HepG2 (cell line): ENCODE measurements around the gene IMP3. TPM values are rescaled to one million over a fixed set of nuclear protein-coding genes. Genes with fewer than 3 reads are reported as not detected.

Experiments
- ATAC-seq: fragments of 200-7000 bp; cut with Tn5 transposase; 3 replicates; pipeline ENCODE4 v1.9.1; 2020; ENCODE audit warnings: mild to moderate bottlenecking, moderate library complexity
- BruUV-seq: library from RNA; stranded (reverse); fragments of 400-500 nt; replicated peaks from 2 replicates; lab custom pipeline; 2021; lab: Mats Ljungman, UMichigan
- CTCF ChIA-PET: fragments of 300-600 bp; formaldehyde crosslinking; extraction: SDS; loops from one replicate; lab custom pipeline; 2021; ENCODE audit warnings: low total read pairs, inconsistent platforms, low intra/inter-chr PET ratio; lab: Yijun Ruan, JAX
- POLR2A ChIA-PET: fragments of 350-600 bp; sonication (Branson Sonifier 250); formaldehyde crosslinking; loops from one replicate; lab custom pipeline; 2020; ENCODE audit warnings: antibody characterized with exemption, inconsistent platforms; lab: Yijun Ruan, JAX
- DNase-seq: peaks from one replicate; pipeline ENCODE4 v3.0.0-alpha.2; 2015; ENCODE audit warnings: low spot score
- FAIRE-seq: peaks from 3 replicates; lab custom pipeline; 2011; peaks lifted over from hg19 to GRCh38; lab: Jason Lieb, UNC
- H2AFZ ChIP-seq: one replicate; pipeline ENCODE4 v1.6.1; 2011; ENCODE audit warnings: low read length, inconsistent platforms
- H3K27ac ChIP-seq: fragments of 300-600 bp; 3 replicates; pipeline ENCODE4 v1.8.0; 2011; ENCODE audit warnings: mixed run types, mild to moderate bottlenecking, mixed read lengths, low read length, inconsistent platforms; ENCODE audit not compliant: insufficient read depth; ENCODE audit errors: extremely low read length
- H3K27me3 ChIP-seq, 2 experiments: fragments of 200-600 bp in 1 of 2; 2 replicates in 1 of 2; 3 replicates in 1 of 2; pipeline versions ENCODE4 v1.6.0 to v1.8.0; 2011; ENCODE audit warnings: low read length in 2 of 2, mild to moderate bottlenecking in 2 of 2, moderate library complexity in 2 of 2, inconsistent platforms in 1 of 2; ENCODE audit not compliant: insufficient read depth in 2 of 2, control insufficient read depth in 1 of 2
- H3K36me3 ChIP-seq, 2 experiments: fragments of 200-600 bp in 1 of 2; replicated peaks in 1 of 2; 2 replicates in 1 of 2; 3 replicates in 1 of 2; pipeline versions ENCODE4 v1.5.1 to v1.8.0; 2011; ENCODE audit warnings: low read length in 2 of 2, inconsistent platforms in 1 of 2; ENCODE audit not compliant: insufficient read depth in 2 of 2, control insufficient read depth in 1 of 2
- H3K4me1 ChIP-seq: 2 replicates; pipeline ENCODE4 v1.5.1; 2012; ENCODE audit warnings: low read length, inconsistent platforms; ENCODE audit not compliant: insufficient read depth
- H3K4me2 ChIP-seq: 2 replicates; pipeline ENCODE4 v1.6.0; 2011; ENCODE audit warnings: low read depth, low read length, inconsistent platforms
- H3K4me3 ChIP-seq, 3 experiments: fragments of 200-600 bp in 1 of 3; sonication (generic), shearing (Covaris generic) in 1 of 3; replicated peaks in 1 of 3; 2 replicates each; pipeline ENCODE4 v1.5.1; 2011 to 2016; ENCODE audit warnings: low read length in 3 of 3, inconsistent platforms in 2 of 3, low read depth in 2 of 3, mild to moderate bottlenecking in 2 of 3, control low read depth in 1 of 3, mixed read lengths in 1 of 3; ENCODE audit not compliant: insufficient read depth in 1 of 3
- H3K79me2 ChIP-seq: one replicate; pipeline ENCODE4 v1.6.1; 2011; ENCODE audit warnings: low read length, inconsistent platforms; ENCODE audit not compliant: insufficient read depth
- H3K9ac ChIP-seq: 2 replicates; pipeline ENCODE4 v1.6.0; 2011; ENCODE audit warnings: mild to moderate bottlenecking, low read depth, low read length, inconsistent platforms; ENCODE audit not compliant: insufficient read depth
- H3K9me3 ChIP-seq: 2 replicates; pipeline ENCODE4 v1.5.1; 2012; ENCODE audit warnings: mild to moderate bottlenecking, low read length
- H4K20me1 ChIP-seq: 2 replicates; pipeline ENCODE4 v1.6.0; 2011; ENCODE audit warnings: inconsistent platforms, mild to moderate bottlenecking, low read length, moderate library complexity; ENCODE audit not compliant: insufficient read depth
- EED ChIP-seq: sonication (generic); formaldehyde crosslinking; IDR thresholded peaks from 2 replicates; pipeline ENCODE4 v1.5.0; 2020; ENCODE audit warnings: mild to moderate bottlenecking, missing genetic modification reagents
- GABPB1 ChIP-seq: IDR thresholded peaks from 2 replicates; pipeline ENCODE4 v1.6.1; 2016; ENCODE audit warnings: mild to moderate bottlenecking, missing genetic modification reagents, moderate library complexity, missing compliant biosample characterization
- GATAD2A ChIP-seq: IDR thresholded peaks from 2 replicates; pipeline ENCODE4 v1.6.1; 2016
- GPN1 ChIP-seq: sonication (generic); formaldehyde crosslinking; IDR thresholded peaks from 2 replicates; pipeline ENCODE4 v1.5.1; 2020; ENCODE audit warnings: missing genetic modification reagents, borderline replicate concordance
- HES4 ChIP-seq: sonication (generic); formaldehyde crosslinking; IDR thresholded peaks from 2 replicates; pipeline ENCODE4 v1.9.0; 2021; ENCODE audit warnings: mild to moderate bottlenecking, missing genetic modification reagents, borderline replicate concordance
- RFX5 ChIP-seq: IDR thresholded peaks from 2 replicates; pipeline ENCODE4 v1.6.1; 2011; ENCODE audit warnings: low read depth, low read length, improper control_type of control experiment
- SATB2 ChIP-seq: sonication (generic); formaldehyde crosslinking; IDR thresholded peaks from 2 replicates; pipeline ENCODE4 v1.5.0; 2020; ENCODE audit warnings: missing genetic modification reagents
- SPEN ChIP-seq: sonication (generic); formaldehyde crosslinking; IDR thresholded peaks from 2 replicates; pipeline ENCODE4 v1.5.1; 2020; ENCODE audit warnings: low read depth, mild to moderate bottlenecking, missing genetic modification reagents
- ZNF326 ChIP-seq: sonication (generic); formaldehyde crosslinking; IDR thresholded peaks from 2 replicates; pipeline ENCODE4 v1.4.0; 2020; ENCODE audit warnings: missing genetic modification reagents, borderline replicate concordance
- ZNF547 ChIP-seq: sonication (generic); formaldehyde crosslinking; IDR thresholded peaks from 2 replicates; pipeline ENCODE4 v1.5.1; 2020; ENCODE audit warnings: mild to moderate bottlenecking, missing genetic modification reagents
- WGBS: methylation state at CpG from one replicate; pipeline ENCODE4 v1.1.6; 2017; ENCODE audit warnings: low lambda C conversion rate; 5-methylcytosine and 5-hydroxymethylcytosine counted together
- in situ Hi-C: cut with HindIII; loops from 2 replicates; pipeline ENCODE4 v1.10.0; 2017; ENCODE audit warnings: low pct_unique_long_range_greater_than_20kb; ENCODE audit not compliant: extremely low pct_ligation_motif_present
- intact Hi-C: fragments of 100-400 bp; cut with micrococcal nuclease; formaldehyde crosslinking; loops from one replicate; pipeline ENCODE4 v1.10.0; 2022; ENCODE audit not compliant: unreplicated experiment
- polyA plus RNA-seq, 8 experiments: library from polyadenylated mRNA; depleted of rRNA in 3 of 8; stranded (reverse) in 7 of 8; unstranded in 1 of 8; fragments of >200 nt; fragmentation: Illumina TruSeq in 4 of 8; extraction: Trizol in 4 of 8; gene quantifications; 2 replicates each; pipeline versions ENCODE4 v1.2.1 to v1.2.3, GENCODE V29; 2011 to 2016; ENCODE audit warnings: low read depth in 4 of 8, missing spikeins in 1 of 8, mixed read lengths in 1 of 8; ENCODE audit not compliant: insufficient read depth in 1 of 8
- total RNA-seq, 5 experiments: library from RNA; depleted of rRNA; stranded (reverse); fragments of >200 nt; fragmentation: Illumina TruSeq; extraction: Trizol; gene quantifications; 2 replicates each; pipeline ENCODE4 v1.2.3, GENCODE V29; 2016; ENCODE audit warnings: low read depth in 1 of 5
- TF ChIP-seq, protein P1 (sequence below): IDR thresholded peaks from 2 replicates; pipeline ENCODE4 v1.6.1; 2012; ENCODE audit warnings: inconsistent platforms
- TF ChIP-seq, protein P2 (sequence below): sonication (generic); formaldehyde crosslinking; conservative IDR thresholded peaks from 2 replicates; pipeline ENCODE4 v1.5.0; 2020; ENCODE audit warnings: missing genetic modification reagents

Gene IMP3
- total and polyA plus RNA-seq, 2 of the 13 experiments (the other 11 are each of a cell fraction or from before 2014, with no cell fraction given), result 38.3 to 143 TPM

DNA sequence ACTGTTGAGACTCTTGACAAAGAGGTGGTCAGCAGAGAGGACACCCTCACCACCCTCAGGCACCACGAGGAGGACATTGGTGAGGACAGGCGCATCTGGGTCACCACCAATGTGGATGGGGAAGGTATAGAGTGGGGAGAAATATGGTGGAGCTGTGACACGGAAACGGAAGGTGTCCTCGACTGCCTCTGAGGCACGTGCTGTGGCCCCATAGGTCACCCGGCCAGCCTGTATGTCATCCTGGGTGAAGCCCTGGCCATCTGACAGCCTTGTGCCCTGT, 48.2 kb upstream of the IMP3 start:
- ChIA-PET CTCF (no interaction called here), POLR2A (no interaction called here)
- in situ Hi-C loops, result loop anchor here (10.0 kb wide), 1 partner anchor 117 kb away; no protein-coding TSS in a partner anchor

DNA sequence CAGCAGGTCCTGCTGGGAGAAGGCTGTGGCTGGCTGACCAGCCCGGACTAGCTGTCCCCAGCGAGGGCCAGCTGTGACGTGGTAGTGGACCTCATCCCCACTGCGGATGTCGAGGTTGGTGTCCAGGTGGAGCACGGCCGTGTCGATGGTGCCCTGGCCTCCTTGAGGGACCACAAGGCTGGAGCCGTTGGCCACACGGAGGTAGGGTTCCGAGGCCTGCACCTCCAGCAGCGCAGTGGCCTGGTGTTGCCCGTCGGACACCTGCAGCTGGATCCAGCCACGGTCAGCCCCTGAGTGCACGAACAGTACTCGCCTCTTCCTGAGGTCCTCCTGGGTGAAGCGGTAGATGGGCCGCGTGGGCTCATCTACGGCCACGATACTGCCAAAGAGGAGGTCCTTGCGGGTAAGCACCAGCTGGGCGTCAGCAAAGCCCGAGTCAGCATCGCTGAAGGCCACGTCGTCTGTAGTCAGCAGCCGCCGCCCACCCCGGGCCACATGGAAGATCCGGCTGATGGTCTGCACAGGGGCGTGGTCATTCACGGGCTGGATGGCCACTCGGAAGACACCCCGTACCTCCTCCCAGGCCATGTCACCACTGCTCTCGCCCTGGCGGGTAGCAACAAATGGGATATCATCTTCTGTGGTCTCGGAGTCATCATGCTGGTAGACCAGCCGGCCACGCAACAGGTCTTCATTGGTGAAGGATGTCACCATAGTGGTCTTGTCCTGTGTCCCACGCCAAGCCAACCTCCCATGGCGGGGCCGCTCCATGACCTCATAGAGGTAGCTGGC, 47.7 kb upstream of the IMP3 start:
- no peak overlapping the region for H3K9ac ChIP-seq
- in situ Hi-C loops, result loop anchor here (10.0 kb wide), 1 partner anchor 117 kb away; no protein-coding TSS in a partner anchor
- no peaks in the 10 kb centered on the region for H3K36me3 ChIP-seq
- H3K79me2 ChIP-seq, result no peaks in the 10 kb centered on the region
- peaks cover 6 to 15% of the 10 kb centered on the region in 2 experiments; a peak in 4 of 5 replicates for H3K27me3 ChIP-seq
- no peak overlapping the region for H3K4me2 ChIP-seq
- no peak for ATAC-seq
- no peaks in the 10 kb centered on the region for H4K20me1 ChIP-seq
- no peak overlapping the region for H2AFZ ChIP-seq
- H3K9me3 ChIP-seq, result no peaks in the 10 kb centered on the region
- TF ChIP-seq, protein P1, sequence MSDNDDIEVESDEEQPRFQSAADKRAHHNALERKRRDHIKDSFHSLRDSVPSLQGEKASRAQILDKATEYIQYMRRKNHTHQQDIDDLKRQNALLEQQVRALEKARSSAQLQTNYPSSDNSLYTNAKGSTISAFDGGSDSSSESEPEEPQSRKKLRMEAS, result no peak
- TF ChIP-seq EED (CRISPR knock-in tag), result no peak
- no peak for TF ChIP-seq GATAD2A (CRISPR knock-in tag)
- TF ChIP-seq GPN1 (CRISPR knock-in tag), result no peak
- no peak for TF ChIP-seq HES4
- TF ChIP-seq, protein P2, sequence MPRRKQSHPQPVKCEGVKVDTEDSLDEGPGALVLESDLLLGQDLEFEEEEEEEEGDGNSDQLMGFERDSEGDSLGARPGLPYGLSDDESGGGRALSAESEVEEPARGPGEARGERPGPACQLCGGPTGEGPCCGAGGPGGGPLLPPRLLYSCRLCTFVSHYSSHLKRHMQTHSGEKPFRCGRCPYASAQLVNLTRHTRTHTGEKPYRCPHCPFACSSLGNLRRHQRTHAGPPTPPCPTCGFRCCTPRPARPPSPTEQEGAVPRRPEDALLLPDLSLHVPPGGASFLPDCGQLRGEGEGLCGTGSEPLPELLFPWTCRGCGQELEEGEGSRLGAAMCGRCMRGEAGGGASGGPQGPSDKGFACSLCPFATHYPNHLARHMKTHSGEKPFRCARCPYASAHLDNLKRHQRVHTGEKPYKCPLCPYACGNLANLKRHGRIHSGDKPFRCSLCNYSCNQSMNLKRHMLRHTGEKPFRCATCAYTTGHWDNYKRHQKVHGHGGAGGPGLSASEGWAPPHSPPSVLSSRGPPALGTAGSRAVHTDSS (CRISPR knock-in tag), result no peak
- TF ChIP-seq SPEN (CRISPR knock-in tag), result no peak
- TF ChIP-seq RFX5, result no peak
- TF ChIP-seq ZNF326 (CRISPR knock-in tag), result no peak
- TF ChIP-seq SATB2, result no peak
- TF ChIP-seq, all 625 proteins: peak for 0
- peaks cover 29% of the 10 kb centered on the region for H3K4me1 ChIP-seq
- CTCF ChIA-PET, result no interaction called here
- 41% methylated on average over 10 of the region's 44 CpGs for WGBS
- BruUV-seq, result no TSS peak
- intact Hi-C loops, result loop anchor here (10.0 kb wide), 1 partner anchor 323 kb away; the partner anchor contains the start of gene MAN2C1
- DNase-seq, result no peak
- H3K27ac ChIP-seq, result no peak overlapping the region
- no peak overlapping the region for H3K4me3 ChIP-seq
- POLR2A ChIA-PET, result no interaction called here
- no peak for FAIRE-seq

More for the DNA sequence above, 48.2 kb upstream of the IMP3 start:
- Histone ChIP-seq H3K27me3 (peaks cover 6 to 16% of the 10 kb centered on the region in 2 experiments; a peak in 4 of 5 replicates), H2AFZ (no peak overlapping the region), H3K4me3 (no peak overlapping the region), H3K4me2 (no peak overlapping the region), H3K9me3 (no peaks in the 10 kb centered on the region), H3K4me1 (peaks cover 28% of the 10 kb centered on the region), H3K79me2 (no peaks in the 10 kb centered on the region), H4K20me1 (no peaks in the 10 kb centered on the region), H3K9ac (no peak overlapping the region), H3K36me3 (no peaks in the 10 kb centered on the region), H3K27ac (no peak overlapping the region)
- FAIRE-seq (no peak), ATAC-seq (no peak), DNase-seq (no peak)
- TF ChIP-seq GABPB1 (CRISPR knock-in tag) (no peak), ZNF547 (CRISPR knock-in tag) (no peak)
- WGBS, result 29% methylated on average over 7 of the region's 7 CpGs
- BruUV-seq, result no TSS peak
- intact Hi-C loops, result loop anchor here (10.0 kb wide), 1 partner anchor 323 kb away; the partner anchor contains the start of gene MAN2C1
